SH-SY5Y (cell line): ENCODE data around the gene FGF18.

Experiments used
- GATA2 ChIP-seq: IDR thresholded peaks from 2 replicates; pipeline ENCODE4 v1.6.1; 2011; ENCODE audit warnings: mild to moderate bottlenecking, low read depth, low read length
- GATA3 ChIP-seq: IDR thresholded peaks from 2 replicates; pipeline ENCODE4 v1.6.1; 2011; ENCODE audit warnings: low read depth, mild to moderate bottlenecking, low read length, moderate library complexity

- no peak for TF ChIP-seq GATA2
- TF ChIP-seq GATA3 = no peak
Measured at GRCh38 chr5:171386861-171387344, 32.5 kb upstream of the FGF18 start.
